HCT116 (cell line): ENCODE measurements around the gene PODN. TPM values are rescaled to one million over a fixed set of nuclear protein-coding genes. Genes with fewer than 3 reads are reported as not detected.

Source experiments
- ATAC-seq: fragments of 200-7000 bp; cut with Tn5 transposase; 2 replicates; pipeline ENCODE4 v1.9.1; 2020; ENCODE audit warnings: mild to moderate bottlenecking, moderate library complexity
- BruUV-seq: library from RNA; stranded (reverse); fragments of 400-500 nt; replicated peaks from 2 replicates; lab custom pipeline; 2021; lab: Mats Ljungman, UMichigan
- CTCF ChIA-PET: fragments of 300-600 bp; sonication (Branson Sonifier 250); formaldehyde crosslinking; loops from one replicate; lab custom pipeline; 2021; ENCODE audit warnings: antibody characterized with exemption; lab: Charles Lee
- POLR2A ChIA-PET: fragments of 300-600, 350-600 bp; sonication (Branson Sonifier 250); formaldehyde crosslinking; loops from one replicate; lab custom pipeline; 2021; ENCODE audit warnings: antibody characterized with exemption; lab: Charles Lee
- RAD21 ChIA-PET, 2 experiments: fragments of 300-600 bp; sonication (Branson Sonifier 250); formaldehyde crosslinking; loops; one replicate each; lab custom pipeline; 2023; ENCODE audit warnings: low total read pairs in 2 of 2; ENCODE audit not compliant: uncharacterized antibody in 2 of 2, unreplicated experiment in 2 of 2, low non-redundant PET in 1 of 2; lab: Charles Lee
- DNase-seq: peaks from one replicate; pipeline ENCODE4 v3.0.0-alpha.2; 2010; ENCODE audit warnings: low read depth, low spot score
- H2AFZ ChIP-seq: fragments of 200-600 bp; shearing (Covaris generic), sonication (generic); 2 replicates; pipeline ENCODE4 v1.6.1; 2017; ENCODE audit warnings: low read depth, mixed run types, mixed read lengths, antibody characterized with exemption, low read length; ENCODE audit not compliant: poor library complexity, severe bottlenecking
- H3K27ac ChIP-seq: 2 replicates; pipeline ENCODE4 v1.5.1; 2012; ENCODE audit warnings: low read depth, low read length
- H3K27me3 ChIP-seq: fragments of 200-600 bp; sonication (generic); 2 replicates; pipeline ENCODE4 v1.6.1; 2016; ENCODE audit warnings: mixed run types, low read length, mixed read lengths; ENCODE audit not compliant: insufficient read depth
- H3K36me3 ChIP-seq, 2 experiments: fragments of 200-500 bp in 1 of 2; fragments of 200-600 bp in 1 of 2; sonication (Bioruptor generic) in 1 of 2; sonication (generic) in 1 of 2; 2 replicates each; pipeline versions ENCODE4 v1.5.1 to v1.6.1; 2014 to 2016; ENCODE audit warnings: low read length in 2 of 2, inconsistent platforms in 1 of 2, mixed read lengths in 1 of 2, mixed run types in 1 of 2; ENCODE audit not compliant: insufficient read depth in 2 of 2, control insufficient read depth in 1 of 2
- H3K4me1 ChIP-seq, 2 experiments: fragments of 200-600 bp in 1 of 2; sonication (generic) in 1 of 2; 2 replicates each; pipeline versions ENCODE4 v1.5.1 to v1.6.1; 2012 to 2017; ENCODE audit warnings: low read length in 2 of 2, inconsistent platforms in 1 of 2, mild to moderate bottlenecking in 1 of 2, mixed read lengths in 1 of 2, mixed run types in 1 of 2, moderate library complexity in 1 of 2; ENCODE audit not compliant: insufficient read depth in 2 of 2, control insufficient read depth in 1 of 2
- H3K4me2 ChIP-seq: fragments of 200-600 bp; sonication (generic); 2 replicates; pipeline ENCODE4 v1.6.1; 2017; ENCODE audit warnings: mixed run types, low read length, mixed read lengths
- H3K4me3 ChIP-seq, 2 experiments: fragments of 200-600 bp in 1 of 2; sonication (generic) in 1 of 2; replicated peaks in 1 of 2; 2 replicates each; pipeline ENCODE4 v1.5.1; 2011 to 2016; ENCODE audit warnings: low read length in 2 of 2, control low read depth in 1 of 2, low read depth in 1 of 2, mild to moderate bottlenecking in 1 of 2, mixed read lengths in 1 of 2, mixed run types in 1 of 2
- H3K79me2 ChIP-seq: fragments of 200-600 bp; sonication (generic); 2 replicates; pipeline ENCODE4 v1.6.1; 2017; ENCODE audit warnings: mild to moderate bottlenecking, mixed run types, low read length, moderate library complexity, mixed read lengths; ENCODE audit not compliant: insufficient read depth
- H3K9ac ChIP-seq: fragments of 200-600 bp; sonication (generic); 2 replicates; pipeline ENCODE4 v1.6.1; 2016; ENCODE audit warnings: low read length, mixed read lengths
- H3K9me2 ChIP-seq: fragments of 200-600 bp; sonication (generic), shearing (Covaris generic); 2 replicates; pipeline ENCODE4 v1.6.1; 2017; ENCODE audit warnings: mixed run types, mild to moderate bottlenecking, moderate library complexity; ENCODE audit not compliant: insufficient read depth
- H3K9me3 ChIP-seq, 2 experiments: fragments of 200-500 bp in 1 of 2; fragments of 200-600 bp in 1 of 2; sonication (Bioruptor generic) in 1 of 2; sonication (generic) in 1 of 2; 2 replicates each; pipeline ENCODE4 v1.6.1; 2014 to 2017; ENCODE audit warnings: low read length in 2 of 2, mixed read lengths in 2 of 2, inconsistent platforms in 1 of 2, low read depth in 1 of 2, mild to moderate bottlenecking in 1 of 2, mixed run types in 1 of 2, moderate library complexity in 1 of 2; ENCODE audit not compliant: control insufficient read depth in 1 of 2, insufficient read depth in 1 of 2
- H4K20me1 ChIP-seq: fragments of 200-600 bp; sonication (generic), shearing (Covaris generic); 2 replicates; pipeline ENCODE4 v1.6.1; 2017; ENCODE audit warnings: mixed run types, mild to moderate bottlenecking, moderate library complexity; ENCODE audit not compliant: insufficient read depth
- CBX3 ChIP-seq: IDR thresholded peaks from 2 replicates; pipeline ENCODE4 v1.6.1; 2012; ENCODE audit warnings: low read depth
- CEBPB ChIP-seq: IDR thresholded peaks from 2 replicates; pipeline ENCODE4 v1.6.1; 2012; ENCODE audit warnings: low read depth
- CTCF ChIP-seq, 3 experiments: fragments of 200-600 bp in 1 of 3; sonication (generic) in 1 of 3; IDR thresholded peaks in 2 of 3; conservative IDR thresholded peaks in 1 of 3; 2 replicates each; pipeline ENCODE4 v1.5.1; 2012 to 2017; ENCODE audit warnings: low read depth in 2 of 3, low read length in 2 of 3, antibody characterized with exemption in 1 of 3, borderline replicate concordance in 1 of 3, control low read depth in 1 of 3, mild to moderate bottlenecking in 1 of 3, mixed read lengths in 1 of 3, mixed run types in 1 of 3, moderate library complexity in 1 of 3; ENCODE audit not compliant: insufficient read depth in 1 of 3
- EGR1 ChIP-seq: IDR thresholded peaks from 2 replicates; pipeline ENCODE4 v1.6.1; 2012; ENCODE audit warnings: low read depth
- ELF1 ChIP-seq: IDR thresholded peaks from 2 replicates; pipeline ENCODE4 v1.6.1; 2012; ENCODE audit warnings: low read depth, borderline replicate concordance
- JUND ChIP-seq: IDR thresholded peaks from 2 replicates; pipeline ENCODE4 v1.6.1; 2012
- MAX ChIP-seq: IDR thresholded peaks from 2 replicates; pipeline ENCODE4 v1.6.1; 2012
- POLR2A ChIP-seq: IDR thresholded peaks from 2 replicates; pipeline ENCODE4 v1.7.0; 2011; ENCODE audit warnings: borderline replicate concordance; ENCODE audit not compliant: insufficient read depth, insufficient read length; ENCODE audit errors: extremely low read depth
- REST ChIP-seq: IDR thresholded peaks from 2 replicates; pipeline ENCODE4 v1.6.1; 2012; ENCODE audit warnings: low read depth
- SIN3A ChIP-seq: IDR thresholded peaks from 2 replicates; pipeline ENCODE4 v1.6.1; 2012; ENCODE audit warnings: low read depth
- SP1 ChIP-seq: IDR thresholded peaks from 2 replicates; pipeline ENCODE4 v1.6.1; 2012; ENCODE audit warnings: low read depth
- SRF ChIP-seq: IDR thresholded peaks from 2 replicates; pipeline ENCODE4 v1.6.1; 2012; ENCODE audit warnings: low read depth
- YY1 ChIP-seq: IDR thresholded peaks from 2 replicates; pipeline ENCODE4 v1.6.1; 2011; ENCODE audit warnings: low read length, low read depth, moderate library complexity, mild to moderate bottlenecking; ENCODE audit not compliant: insufficient replicate concordance; ENCODE audit errors: extremely low read depth
- ZBTB33 ChIP-seq: IDR thresholded peaks from 2 replicates; pipeline ENCODE4 v1.6.1; 2011; ENCODE audit warnings: mild to moderate bottlenecking, low read length, moderate library complexity; ENCODE audit not compliant: insufficient replicate concordance; ENCODE audit errors: extremely low read depth
- ZFX ChIP-seq: fragments of 450-650 bp; IDR thresholded peaks from 2 replicates; pipeline ENCODE4 v1.6.1; 2017
- ZNF274 ChIP-seq: fragments of 200-500 bp; sonication (Bioruptor generic); IDR thresholded peaks from 2 replicates; pipeline ENCODE4 v1.6.1; 2014; ENCODE audit warnings: mild to moderate bottlenecking, low read depth, low read length, inconsistent platforms
- intact Hi-C: fragments of 100-400 bp; cut with micrococcal nuclease; formaldehyde crosslinking; loops from 2 replicates; pipeline ENCODE4 v1.10.0; 2022
- total RNA-seq: library from RNA; stranded (reverse); gene quantifications from one replicate; pipeline ENCODE4 v1.2.1, GENCODE V29; 2021; ENCODE audit not compliant: unreplicated experiment

The PODN gene
- total RNA-seq, 1 experiment from 2014 or later, result 0.22 TPM

GRCh38 chr1:53083636-53084588 is 21.9 kb downstream of the PODN start (continued):
- TF ChIP-seq ZBTB33 (no peak), SIN3A (no peak), ZFX (no peak), CBX3 (no peak), JUND (no peak), MAX (no peak)

- CTCF ChIA-PET, result no interaction called here
- DNase-seq, result no peak
- TF ChIP-seq JUND (no peak), CTCF (IDR thresholded peaks at IDR 0.05 in 2 of 3, conservative IDR thresholded peaks at IDR 0.05 in 1 of 3; ENCODE audit: borderline replicate concordance in 1 of 3, insufficient read depth in 1 of 3, low read depth in 2 of 3, low read length in 2 of 3) (no peak), YY1 (no peak), CEBPB (no peak), ELF1 (no peak), POLR2A (no peak), ZNF274 (no peak), SRF (no peak), EGR1 (no peak), REST (no peak), CBX3 (no peak), SIN3A (no peak), SP1 (no peak), MAX (no peak)
Observed at GRCh38 chr1:53084589-53084971, 22.6 kb downstream of the PODN start.

More at GRCh38 chr1:53084589-53084971, 22.6 kb downstream of the PODN start:
- no peak overlapping the region for H3K4me3 ChIP-seq
- H3K4me2 ChIP-seq, result no peak overlapping the region
- no peaks in the 10 kb centered on the region for H3K9me3 ChIP-seq
- H2AFZ ChIP-seq, result no peak overlapping the region
- no peaks in the 10 kb centered on the region for H3K27me3 ChIP-seq
- H3K9ac ChIP-seq, result no peak overlapping the region
- H4K20me1 ChIP-seq, result no peaks in the 10 kb centered on the region
- no peak for ATAC-seq
- H3K4me1 ChIP-seq, result peaks cover 0 to 13% of the 10 kb centered on the region in 2 experiments; a peak in 2 of 4 replicates
- no peaks in the 10 kb centered on the region for H3K9me2 ChIP-seq
- no peaks in the 10 kb centered on the region for H3K36me3 ChIP-seq
- H3K27ac ChIP-seq, result no peak overlapping the region
- POLR2A ChIA-PET, result no interaction called here
- intact Hi-C loops, result no loop called here
- no peaks in the 10 kb centered on the region for H3K79me2 ChIP-seq
- BruUV-seq, result no TSS peak
- RAD21 ChIA-PET, result no interaction called here
